ENCODE measurements around the gene SLC37A2. TPM values are rescaled to one million over a fixed set of nuclear protein-coding genes. Genes with fewer than 3 reads are reported as not detected.
A peak's percentile ranks its signal among the peaks of the same experiment; 100 is the strongest.

Gene SLC37A2
- total and polyA plus RNA-seq, 2 experiments from 2014 or later, result 2.8 to 3.9 TPM

- TF ChIP-seq EZH2 (IDR thresholded peaks at IDR 0.05; ENCODE audit: borderline replicate concordance), result no peak
- TF ChIP-seq EZH2phosphoT487 (IDR thresholded peaks at IDR 0.05; ENCODE audit: low read depth, severe bottlenecking, unreplicated experiment), result no peak
- TF ChIP-seq, protein P1, sequence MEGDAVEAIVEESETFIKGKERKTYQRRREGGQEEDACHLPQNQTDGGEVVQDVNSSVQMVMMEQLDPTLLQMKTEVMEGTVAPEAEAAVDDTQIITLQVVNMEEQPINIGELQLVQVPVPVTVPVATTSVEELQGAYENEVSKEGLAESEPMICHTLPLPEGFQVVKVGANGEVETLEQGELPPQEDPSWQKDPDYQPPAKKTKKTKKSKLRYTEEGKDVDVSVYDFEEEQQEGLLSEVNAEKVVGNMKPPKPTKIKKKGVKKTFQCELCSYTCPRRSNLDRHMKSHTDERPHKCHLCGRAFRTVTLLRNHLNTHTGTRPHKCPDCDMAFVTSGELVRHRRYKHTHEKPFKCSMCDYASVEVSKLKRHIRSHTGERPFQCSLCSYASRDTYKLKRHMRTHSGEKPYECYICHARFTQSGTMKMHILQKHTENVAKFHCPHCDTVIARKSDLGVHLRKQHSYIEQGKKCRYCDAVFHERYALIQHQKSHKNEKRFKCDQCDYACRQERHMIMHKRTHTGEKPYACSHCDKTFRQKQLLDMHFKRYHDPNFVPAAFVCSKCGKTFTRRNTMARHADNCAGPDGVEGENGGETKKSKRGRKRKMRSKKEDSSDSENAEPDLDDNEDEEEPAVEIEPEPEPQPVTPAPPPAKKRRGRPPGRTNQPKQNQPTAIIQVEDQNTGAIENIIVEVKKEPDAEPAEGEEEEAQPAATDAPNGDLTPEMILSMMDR (IDR thresholded peaks at IDR 0.05; ENCODE audit: poor library complexity), result no peak
- Histone ChIP-seq H3K27ac (no peak overlapping the region), H3K36me3 (replicated peaks; ENCODE audit: insufficient read depth, low read depth) (no peaks in the 10 kb centered on the region), H3K4me3 (no peak overlapping the region), H4K20me1 (ENCODE audit: insufficient read depth, poor library complexity, severe bottlenecking) (no peaks in the 10 kb centered on the region), H2AFZ (no peak overlapping the region), H3K9me3 (ENCODE audit: low read depth) (no peaks in the 10 kb centered on the region), H3K9me2 (replicated peaks; ENCODE audit: insufficient read depth) (no peaks in the 10 kb centered on the region), H3K4me1 (ENCODE audit: insufficient read depth) (peaks cover 2% of the 10 kb centered on the region), H3K4me2 (no peak overlapping the region), H3K27me3 (peaks cover 10% of the 10 kb centered on the region), H3K79me2 (no peaks in the 10 kb centered on the region)
- WGBS (ENCODE audit: low lambda C conversion rate, missing lambda C conversion rate), result 90% methylated on average over 4 of the region's 4 CpGs
- no peak for DNase-seq (ENCODE audit: low spot score)
These were observed 61.5 kb downstream of the SLC37A2 start for GRCh38 chr11:125124618-125124992.

GRCh38 chr11:125128450-125128849 is 65.3 kb downstream of the SLC37A2 start:
- Histone ChIP-seq H3K4me3 (no peak overlapping the region), H4K20me1 (ENCODE audit: insufficient read depth, poor library complexity, severe bottlenecking) (no peaks in the 10 kb centered on the region), H3K9me2 (replicated peaks; ENCODE audit: insufficient read depth) (no peaks in the 10 kb centered on the region), H3K27me3 (peaks cover 10% of the 10 kb centered on the region), H3K4me1 (ENCODE audit: insufficient read depth) (peaks cover 2% of the 10 kb centered on the region), H3K79me2 (no peaks in the 10 kb centered on the region), H3K4me2 (no peak overlapping the region), H3K9me3 (ENCODE audit: low read depth) (no peaks in the 10 kb centered on the region), H3K27ac (no peak overlapping the region), H2AFZ (no peak overlapping the region), H3K36me3 (replicated peaks; ENCODE audit: insufficient read depth, low read depth) (no peaks in the 10 kb centered on the region)
- DNase-seq (ENCODE audit: low spot score), result no peak
- TF ChIP-seq EZH2phosphoT487 (IDR thresholded peaks at IDR 0.05; ENCODE audit: low read depth, severe bottlenecking, unreplicated experiment), result no peak
- TF ChIP-seq, protein P1 (IDR thresholded peaks at IDR 0.05; ENCODE audit: poor library complexity), result no peak
- TF ChIP-seq EZH2 (IDR thresholded peaks at IDR 0.05; ENCODE audit: borderline replicate concordance), result no peak
- 82% methylated on average over 4 of the region's 4 CpGs for WGBS (ENCODE audit: low lambda C conversion rate, missing lambda C conversion rate)

DNA sequence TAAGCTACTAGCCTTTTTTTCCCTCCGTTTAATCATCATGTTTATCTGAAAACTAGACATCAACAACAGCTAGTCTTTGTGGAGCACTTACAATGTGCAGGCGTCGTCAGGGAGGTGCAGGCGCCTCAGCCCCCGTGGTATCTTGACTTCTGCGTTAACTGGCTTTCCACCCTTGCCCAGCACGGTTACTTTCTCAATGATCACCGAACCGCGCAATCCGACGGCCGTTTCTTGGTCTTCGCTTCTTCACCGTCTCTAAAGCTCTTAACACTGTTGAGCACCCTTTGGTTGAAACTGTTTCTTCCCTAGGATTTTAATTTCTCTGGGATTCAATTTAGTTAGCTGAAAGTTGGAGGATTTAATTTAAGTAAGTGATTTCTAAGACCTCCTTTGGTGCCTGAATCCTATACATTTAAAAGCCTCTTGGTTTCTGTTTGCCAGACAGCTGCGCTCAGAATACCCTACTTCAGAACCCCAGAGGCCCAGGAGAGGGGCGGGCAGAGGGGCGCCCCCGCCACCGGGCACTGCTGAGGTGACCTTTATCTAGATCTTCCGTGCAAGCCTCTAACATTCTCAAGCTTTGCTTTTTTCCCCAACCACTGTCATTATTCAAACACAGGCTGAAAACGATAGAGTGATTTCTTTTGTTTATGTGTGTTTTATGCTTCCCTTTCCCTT is 66.3 kb downstream of the SLC37A2 start:
- H3K4me1 ChIP-seq (ENCODE audit: insufficient read depth), result peaks cover 2% of the 10 kb centered on the region
- no peaks in the 10 kb centered on the region for H3K79me2 ChIP-seq
- H3K4me2 ChIP-seq, result no peak overlapping the region
- peaks cover 10% of the 10 kb centered on the region for H3K27me3 ChIP-seq
- TF ChIP-seq, protein P1 (IDR thresholded peaks at IDR 0.05; ENCODE audit: poor library complexity), result no peak
- TF ChIP-seq EZH2 (IDR thresholded peaks at IDR 0.05; ENCODE audit: borderline replicate concordance) (no peak), EZH2phosphoT487 (IDR thresholded peaks at IDR 0.05; ENCODE audit: low read depth, severe bottlenecking, unreplicated experiment) (no peak)
- peak overlapping the region; percentile 29 for H3K27ac ChIP-seq
- no peaks in the 10 kb centered on the region for H3K9me3 ChIP-seq (ENCODE audit: low read depth)
- no peaks in the 10 kb centered on the region for H4K20me1 ChIP-seq (ENCODE audit: insufficient read depth, poor library complexity, severe bottlenecking)
- no peaks in the 10 kb centered on the region for H3K9me2 ChIP-seq (replicated peaks; ENCODE audit: insufficient read depth)
- WGBS (ENCODE audit: low lambda C conversion rate, missing lambda C conversion rate), result 80% methylated on average over 22 of the region's 22 CpGs
- no peak for DNase-seq (ENCODE audit: low spot score)
- H3K36me3 ChIP-seq (replicated peaks; ENCODE audit: insufficient read depth, low read depth), result no peaks in the 10 kb centered on the region
- no peak overlapping the region for H3K4me3 ChIP-seq
- H2AFZ ChIP-seq, result peak overlapping the region; percentile 58
